HEK293 (cell line): ENCODE measurements around the gene CBFB.

Source experiments
- CTCF ChIA-PET: fragments of 350-600 bp; formaldehyde crosslinking; extraction: SDS; loops from one replicate; lab custom pipeline; 2021; ENCODE audit warnings: antibody characterized with exemption; lab: Yijun Ruan, JAX
- POLR2A ChIA-PET: fragments of 300-600 bp; formaldehyde crosslinking; extraction: SDS; loops from one replicate; lab custom pipeline; 2020; ENCODE audit warnings: antibody characterized with exemption, inconsistent platforms; lab: Yijun Ruan, JAX
- H3K27ac ChIP-seq: fragments of 200-500 bp; sonication (Bioruptor generic); 2 replicates; pipeline ENCODE4 v1.5.1; 2014; ENCODE audit warnings: low read depth, low read length, control low read depth, inconsistent platforms; ENCODE audit errors: extremely low read depth
- H3K36me3 ChIP-seq, 2 experiments: fragments of 200-500 bp in 1 of 2; sonication (Bioruptor generic) in 1 of 2; 1 replicate in 1 of 2; 2 replicates in 1 of 2; pipeline ENCODE4 v1.5.1; 2014 to 2017; ENCODE audit warnings: inconsistent platforms in 2 of 2, low read length in 2 of 2; ENCODE audit not compliant: control insufficient read depth in 2 of 2, insufficient read depth in 1 of 2
- H3K4me1 ChIP-seq: fragments of 200-500 bp; sonication (Bioruptor generic); 2 replicates; pipeline ENCODE4 v1.5.1; 2014; ENCODE audit warnings: mild to moderate bottlenecking, low read length, inconsistent platforms; ENCODE audit not compliant: control insufficient read depth, insufficient read depth
- H3K4me3 ChIP-seq: 2 replicates; pipeline ENCODE4 v1.5.1; 2011; ENCODE audit warnings: low read depth, mild to moderate bottlenecking, control low read depth, low read length, moderate library complexity
- H3K9me3 ChIP-seq: fragments of 200-500 bp; sonication (Bioruptor generic); 2 replicates; pipeline ENCODE4 v1.5.1; 2014; ENCODE audit warnings: low read depth, low read length, inconsistent platforms; ENCODE audit not compliant: control insufficient read depth, insufficient read depth
- ELK4 ChIP-seq: IDR thresholded peaks from 2 replicates; pipeline ENCODE4 v1.6.1; 2011; ENCODE audit warnings: mild to moderate bottlenecking, low read depth, low read length, borderline replicate concordance
- FEZF1 ChIP-seq: fragments of 450-650 bp; formaldehyde crosslinking; IDR thresholded peaks from 2 replicates; pipeline ENCODE4 v1.5.1; 2016; ENCODE audit warnings: missing biosample characterization, missing genetic modification characterization
- HIC1 ChIP-seq: fragments of 450-650 bp; formaldehyde crosslinking; IDR thresholded peaks from 2 replicates; pipeline ENCODE4 v1.5.1; 2016; ENCODE audit warnings: missing biosample characterization, missing genetic modification characterization
- IKZF3 ChIP-seq: fragments of 450-650 bp; IDR thresholded peaks from 2 replicates; pipeline ENCODE4 v1.5.0; 2018; ENCODE audit warnings: missing biosample characterization, mild to moderate bottlenecking, missing genetic modification characterization, moderate library complexity
- OVOL3 ChIP-seq: fragments of 450-650 bp; formaldehyde crosslinking; IDR thresholded peaks from 2 replicates; pipeline ENCODE4 v1.5.1; 2016; ENCODE audit warnings: missing biosample characterization, missing genetic modification characterization
- SCRT2 ChIP-seq: fragments of 450-650 bp; formaldehyde crosslinking; IDR thresholded peaks from 2 replicates; pipeline ENCODE4 v1.5.1; 2016; ENCODE audit warnings: missing biosample characterization, missing genetic modification characterization
- TSHZ1 ChIP-seq: fragments of 450-650 bp; formaldehyde crosslinking; IDR thresholded peaks from 2 replicates; pipeline ENCODE4 v1.5.1; 2016; ENCODE audit warnings: missing biosample characterization, missing genetic modification characterization, borderline replicate concordance
- ZBTB20 ChIP-seq: fragments of 450-650 bp; formaldehyde crosslinking; IDR thresholded peaks from 2 replicates; pipeline ENCODE4 v1.5.1; 2016; ENCODE audit warnings: missing biosample characterization, missing genetic modification characterization
- ZBTB21 ChIP-seq: fragments of 450-650 bp; formaldehyde crosslinking; IDR thresholded peaks from 2 replicates; pipeline ENCODE4 v1.5.1; 2017; ENCODE audit warnings: missing biosample characterization, missing genetic modification characterization
- ZNF10 ChIP-seq: fragments of 450-650 bp; formaldehyde crosslinking; IDR thresholded peaks from 2 replicates; pipeline ENCODE4 v1.5.1; 2017; ENCODE audit warnings: missing biosample characterization, missing genetic modification characterization
- ZNF114 ChIP-seq: fragments of 450-650 bp; formaldehyde crosslinking; IDR thresholded peaks from 2 replicates; pipeline ENCODE4 v1.5.0; 2017; ENCODE audit warnings: missing biosample characterization, missing genetic modification characterization
- ZNF148 ChIP-seq: fragments of 450-650 bp; formaldehyde crosslinking; IDR thresholded peaks from 2 replicates; pipeline ENCODE4 v1.5.0; 2017; ENCODE audit warnings: missing biosample characterization, missing genetic modification characterization, borderline replicate concordance
- ZNF214 ChIP-seq: fragments of 450-650 bp; formaldehyde crosslinking; IDR thresholded peaks from 2 replicates; pipeline ENCODE4 v1.5.1; 2017; ENCODE audit warnings: missing biosample characterization, mild to moderate bottlenecking, missing genetic modification characterization, borderline replicate concordance
- ZNF280D ChIP-seq: fragments of 450-650 bp; formaldehyde crosslinking; IDR thresholded peaks from 2 replicates; pipeline ENCODE4 v1.5.1; 2016; ENCODE audit warnings: missing biosample characterization, missing genetic modification characterization
- ZNF311 ChIP-seq: fragments of 450-650 bp; formaldehyde crosslinking; IDR thresholded peaks from 2 replicates; pipeline ENCODE4 v1.5.1; 2017; ENCODE audit warnings: missing biosample characterization, missing genetic modification characterization, borderline replicate concordance
- ZNF510 ChIP-seq: fragments of 450-650 bp; formaldehyde crosslinking; IDR thresholded peaks from 2 replicates; pipeline ENCODE4 v1.5.1; 2018; ENCODE audit warnings: mild to moderate bottlenecking, missing genetic modification characterization, missing biosample characterization; ENCODE audit not compliant: insufficient replicate concordance
- ZNF549 ChIP-seq: fragments of 450-650 bp; IDR thresholded peaks from 2 replicates; pipeline ENCODE4 v1.5.1; 2018; ENCODE audit warnings: missing biosample characterization, missing genetic modification characterization, mild to moderate bottlenecking, inconsistent platforms, moderate library complexity
- ZNF585B ChIP-seq: fragments of 450-650 bp; formaldehyde crosslinking; IDR thresholded peaks from 2 replicates; pipeline ENCODE4 v1.5.1; 2016; ENCODE audit warnings: missing biosample characterization, missing genetic modification characterization
- ZNF596 ChIP-seq: fragments of 450-650 bp; IDR thresholded peaks from 2 replicates; pipeline ENCODE4 v1.5.0; 2018; ENCODE audit warnings: missing biosample characterization, mild to moderate bottlenecking, missing genetic modification characterization, moderate library complexity
- ZNF654 ChIP-seq: fragments of 450-650 bp; formaldehyde crosslinking; IDR thresholded peaks from 2 replicates; pipeline ENCODE4 v1.5.1; 2016; ENCODE audit warnings: low read depth, missing biosample characterization, missing genetic modification characterization
- ZNF677 ChIP-seq: fragments of 450-650 bp; IDR thresholded peaks from 2 replicates; pipeline ENCODE4 v1.5.0; 2018; ENCODE audit warnings: missing biosample characterization, mild to moderate bottlenecking, missing genetic modification characterization, moderate library complexity
- ZNF707 ChIP-seq: fragments of 450-650 bp; formaldehyde crosslinking; IDR thresholded peaks from 2 replicates; pipeline ENCODE4 v1.5.1; 2016; ENCODE audit warnings: missing biosample characterization, missing genetic modification characterization
- ZSCAN23 ChIP-seq: fragments of 450-650 bp; formaldehyde crosslinking; IDR thresholded peaks from 2 replicates; pipeline ENCODE4 v1.5.1; 2016; ENCODE audit warnings: missing biosample characterization, missing genetic modification characterization

CBFB gene

GRCh38 chr16:67088551-67088950 lies 59.6 kb downstream of the CBFB start:
- TF ChIP-seq IKZF3 (tag by site-specific recombination) (no peak), FEZF1 (tag by site-specific recombination) (no peak), ZNF585B (tag by site-specific recombination) (no peak), ZNF214 (tag by site-specific recombination) (no peak), HIC1 (tag by site-specific recombination) (no peak), SCRT2 (tag by site-specific recombination) (no peak), ZNF510 (tag by site-specific recombination) (no peak), ZNF148 (tag by site-specific recombination) (no peak), ZBTB20 (tag by site-specific recombination) (no peak), ZNF596 (no peak), ELK4 (no peak), ZBTB21 (tag by site-specific recombination) (no peak), ZNF311 (tag by site-specific recombination) (no peak), OVOL3 (tag by site-specific recombination) (no peak), TSHZ1 (no peak)
- Histone ChIP-seq H3K36me3 (peaks cover 3 to 7% of the 10 kb centered on the region in 2 experiments; a peak in 2 of 3 replicates), H3K9me3 (no peaks in the 10 kb centered on the region), H3K4me3 (no peak overlapping the region), H3K4me1 (0 out of 2 replicates have a peak, but pooled peaks cover 4% of the 10 kb centered on the region), H3K27ac (no peak overlapping the region)
- ChIA-PET POLR2A (no interaction called here), CTCF (interaction anchor here (0.6 to 2.7 kb wide), 2 partner anchors 13 to 71 kb away, joined by 3 to 8 read pairs; no protein-coding TSS in a partner anchor)

- ChIA-PET POLR2A (no interaction called here), CTCF (no interaction called here)
- Histone ChIP-seq H3K4me1 (0 out of 2 replicates have a peak, but pooled peaks cover 4% of the 10 kb centered on the region), H3K9me3 (no peaks in the 10 kb centered on the region), H3K36me3 (peaks cover 3 to 9% of the 10 kb centered on the region in 2 experiments; a peak in 2 of 3 replicates), H3K27ac (no peak overlapping the region), H3K4me3 (no peak overlapping the region)
- TF ChIP-seq ZSCAN23 (tag by site-specific recombination) (no peak), ZNF654 (tag by site-specific recombination) (no peak), ZNF707 (no peak), ZNF114 (no peak), ZNF311 (tag by site-specific recombination) (no peak), ZNF677 (tag by site-specific recombination) (no peak), ZNF549 (tag by site-specific recombination) (no peak), ZNF10 (tag by site-specific recombination) (no peak), SCRT2 (tag by site-specific recombination) (no peak), ZNF280D (tag by site-specific recombination) (no peak)
These were observed 60.2 kb downstream of the CBFB start for GRCh38 chr16:67089101-67089500.
